HG03135 (cell line): ENCODE measurements around the gene RGS5.

Experiments used
- ATAC-seq: cut with Tn5 transposase; IDR thresholded peaks from one replicate; pipeline ENCODE4 v1.9.1; 2021; ENCODE audit warnings: mild to moderate bottlenecking, moderate library complexity; ENCODE audit not compliant: unreplicated experiment

RGS5 gene

GRCh38 chr1:163186862-163187261 lies 15.9 kb downstream of the RGS5 start:
- ATAC-seq, result no peak

GRCh38 chr1:163182330-163182949 lies 20.3 kb downstream of the RGS5 start:
- no peak for ATAC-seq

DNA sequence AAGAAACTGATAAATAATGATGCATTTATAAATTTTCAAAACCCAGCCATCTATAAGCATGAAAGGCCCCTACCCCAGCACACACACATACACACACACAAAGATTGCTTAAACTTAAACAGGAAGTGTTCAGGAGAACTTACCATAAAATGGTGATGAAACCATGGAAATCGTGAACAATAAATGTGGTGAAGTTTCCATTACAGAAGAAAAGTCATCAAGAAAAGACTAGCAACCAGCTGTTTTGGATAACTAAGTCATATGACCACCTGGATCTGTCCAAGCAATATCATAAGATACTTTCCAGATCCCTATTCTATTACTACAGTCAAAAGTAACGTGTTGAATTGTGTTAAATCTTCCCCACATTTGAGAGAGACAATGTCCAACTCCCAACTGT lies 24.1 kb downstream of the RGS5 start:
- ATAC-seq, result no peak

GRCh38 chr1:163176797-163177196 lies 25.9 kb downstream of the RGS5 start:
- ATAC-seq, result no peak

DNA sequence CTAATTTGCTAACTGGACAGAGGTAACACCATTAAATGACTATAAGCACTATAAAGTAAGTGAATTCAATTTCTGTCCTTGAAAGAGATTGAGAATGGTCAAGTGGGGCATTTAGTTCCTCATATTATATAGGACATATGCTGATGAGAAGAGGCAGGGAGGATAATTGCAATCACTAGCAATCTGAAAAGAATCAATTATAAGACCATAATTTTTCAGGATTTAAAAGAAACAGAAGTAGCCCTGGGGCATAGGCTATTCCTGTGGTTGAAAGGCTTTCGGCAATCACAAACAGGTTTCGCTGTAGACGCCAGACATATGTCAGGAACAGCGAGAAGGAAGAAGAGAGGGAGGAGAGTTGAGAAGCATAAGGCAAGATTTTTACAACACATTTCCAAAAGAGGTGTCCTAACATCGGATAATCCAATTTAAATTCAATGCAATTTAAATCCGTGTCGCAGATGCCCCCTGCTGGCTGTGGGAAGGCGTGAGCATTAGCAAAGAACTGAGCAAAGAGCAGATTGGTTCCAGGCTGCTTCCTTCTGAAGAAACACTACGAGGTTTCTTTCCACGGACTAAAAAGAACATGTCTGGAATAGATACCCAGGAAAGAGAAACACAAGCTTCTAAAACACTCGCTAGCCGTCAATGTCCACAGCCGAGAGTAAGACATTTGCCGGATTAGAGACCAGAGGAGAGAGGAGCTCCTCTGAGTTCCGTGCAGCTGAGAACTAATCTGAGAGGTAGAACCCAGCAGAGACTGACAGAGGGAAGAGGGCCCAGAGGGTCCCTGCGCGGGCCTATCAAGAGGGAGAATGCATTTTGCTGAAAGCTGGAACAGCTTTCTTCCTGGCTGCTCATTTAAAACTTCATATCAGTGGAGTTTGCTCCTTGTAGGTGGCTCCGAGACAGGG lies 27.9 kb downstream of the RGS5 start:
- ATAC-seq, result no peak

GRCh38 chr1:163173121-163173520 lies 29.6 kb downstream of the RGS5 start:
- ATAC-seq, result no peak

GRCh38 chr1:163172596-163172995 lies 30.1 kb downstream of the RGS5 start:
- ATAC-seq, result no peak

DNA sequence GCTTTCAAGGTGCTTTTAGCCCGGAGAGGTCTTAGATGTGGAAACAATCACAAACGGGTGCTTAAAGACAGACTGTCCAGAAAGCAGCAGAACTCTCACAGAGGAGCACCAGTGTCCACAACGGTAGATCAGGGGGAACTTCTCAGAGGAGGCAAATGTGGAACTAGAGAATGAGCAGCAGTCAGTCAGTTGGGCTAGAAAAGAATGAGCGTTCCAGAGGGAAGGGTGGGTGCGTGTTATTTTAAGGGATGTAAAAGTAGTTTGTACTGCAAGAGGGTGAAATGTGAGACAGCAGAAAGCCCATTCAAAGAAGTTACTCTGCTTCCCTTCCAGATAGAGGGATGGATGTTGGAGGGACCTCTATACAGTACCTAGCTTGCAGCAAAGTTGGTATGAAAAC lies 30.9 kb downstream of the RGS5 start:
- no peak for ATAC-seq

DNA sequence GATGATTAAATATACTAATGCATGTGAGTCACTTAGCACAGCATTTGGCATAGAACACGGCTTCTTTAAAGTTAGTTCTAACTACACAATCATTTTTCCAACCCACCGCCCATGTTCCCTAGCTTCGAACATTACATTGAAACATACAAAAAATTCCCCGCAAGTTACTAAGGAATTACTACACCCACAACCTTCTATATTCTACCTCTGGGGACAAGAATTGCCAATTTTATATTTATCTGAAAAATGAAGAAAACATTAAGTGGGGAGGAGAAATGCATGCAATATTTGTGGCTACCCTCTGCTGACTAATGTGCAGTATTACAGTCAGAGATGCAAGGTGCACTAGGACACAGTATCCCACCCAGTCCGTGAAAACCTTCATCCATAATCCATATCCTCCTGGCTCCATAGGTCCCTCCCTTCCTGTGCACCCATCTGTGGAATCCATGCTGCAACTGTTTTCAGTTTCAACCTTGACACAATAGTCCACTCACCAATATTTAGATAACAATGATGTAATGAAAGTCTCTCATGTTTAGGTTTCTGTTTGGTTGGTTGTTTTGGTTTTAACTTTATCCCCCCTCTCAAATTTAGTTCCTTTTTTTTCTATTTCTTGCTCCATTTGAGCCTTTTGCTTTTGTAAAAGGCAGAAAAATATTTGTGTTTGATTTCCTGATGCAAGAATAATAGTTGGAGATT lies 31.6 kb downstream of the RGS5 start:
- ATAC-seq, result no peak

DNA sequence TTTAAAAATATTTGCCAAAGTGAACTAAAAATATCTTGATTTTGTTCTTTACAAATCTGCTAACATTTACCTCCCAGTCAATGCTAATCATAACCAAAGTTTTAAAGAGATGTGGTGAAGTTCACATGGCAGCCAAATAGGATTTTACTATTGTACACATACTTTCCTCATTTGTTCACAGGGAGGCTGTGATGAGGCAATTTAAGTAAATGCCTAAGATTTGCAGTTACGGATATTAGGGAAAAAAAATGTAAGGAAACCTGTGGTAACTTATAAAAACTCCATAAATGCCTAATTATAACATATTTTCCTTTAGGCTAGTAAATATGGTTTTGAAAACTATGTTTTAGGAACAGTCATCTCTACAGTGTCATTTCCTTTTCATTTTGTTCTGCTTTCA lies 32.4 kb downstream of the RGS5 start:
- ATAC-seq, result no peak

- ATAC-seq, result no peak
Observed at GRCh38 chr1:163169553-163169952, 33.2 kb downstream of the RGS5 start.

DNA sequence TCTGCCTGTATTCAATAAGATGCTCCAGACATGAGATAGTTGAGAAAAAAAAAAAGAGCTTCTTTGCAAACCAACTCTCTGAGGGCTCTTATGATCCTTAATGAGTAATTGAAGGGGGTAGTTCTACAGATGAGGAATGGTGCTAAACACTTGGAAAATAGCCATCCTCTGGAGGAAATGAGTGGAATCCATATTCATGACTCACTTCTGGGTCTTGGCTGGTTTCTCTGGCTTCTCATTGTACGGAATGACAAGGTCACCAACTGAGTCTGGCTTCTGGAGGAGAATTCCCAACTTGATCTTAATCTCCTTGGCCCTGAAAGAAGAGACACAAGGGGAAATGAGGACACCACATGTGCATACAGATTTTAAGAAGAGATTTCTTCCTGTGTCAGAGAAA lies 34.7 kb downstream of the RGS5 start:
- no peak for ATAC-seq

DNA sequence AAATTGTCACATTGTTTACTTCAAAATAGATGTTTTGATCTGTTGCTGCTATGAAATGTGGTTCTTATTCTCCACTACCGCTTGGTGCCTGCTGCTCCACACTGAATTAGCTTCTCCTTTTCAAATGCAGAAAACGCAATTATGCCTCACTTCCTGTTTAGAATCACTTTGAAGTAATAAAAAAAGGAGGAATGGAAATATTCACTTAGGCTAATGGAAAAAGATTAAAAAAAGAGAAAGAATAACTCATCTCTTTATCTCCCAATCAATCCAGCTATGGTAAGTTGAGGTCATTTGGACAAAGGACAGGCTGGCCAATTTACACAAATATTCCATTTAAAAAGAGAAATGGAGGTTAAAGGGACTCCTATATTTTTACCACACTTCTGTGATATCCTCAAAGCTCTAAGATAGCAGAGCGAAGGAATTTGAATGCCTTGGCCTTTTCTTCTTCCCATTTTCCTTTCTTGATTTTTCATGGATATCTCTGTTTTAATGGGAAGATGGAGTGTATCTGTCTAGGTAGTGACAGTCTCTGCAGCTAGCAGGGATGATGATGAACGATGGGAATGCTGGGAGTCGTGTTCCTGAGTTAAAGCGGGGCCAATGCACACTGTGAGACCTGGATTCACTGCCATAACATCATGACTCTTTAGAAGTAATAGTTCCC lies 35.7 kb downstream of the RGS5 start:
- ATAC-seq, result no peak

DNA sequence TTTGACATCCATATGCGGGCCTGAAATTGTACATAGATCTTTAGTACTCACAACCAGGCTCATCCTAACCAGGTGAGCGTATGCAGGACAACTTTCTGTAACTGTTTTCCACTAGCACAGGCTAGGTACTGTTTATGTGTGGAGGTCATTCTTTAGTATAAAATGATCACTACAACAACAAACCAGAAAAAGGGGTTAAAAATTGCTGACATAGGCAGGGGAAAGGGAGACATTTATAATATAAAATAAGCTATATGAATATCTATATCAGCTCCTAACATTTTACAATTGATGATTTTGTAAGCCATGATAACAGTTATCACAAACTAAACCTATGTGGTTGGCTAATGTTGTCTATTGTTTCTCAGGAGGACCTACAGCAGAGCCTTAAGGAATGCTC lies 37.6 kb downstream of the RGS5 start:
- no peak for ATAC-seq

DNA sequence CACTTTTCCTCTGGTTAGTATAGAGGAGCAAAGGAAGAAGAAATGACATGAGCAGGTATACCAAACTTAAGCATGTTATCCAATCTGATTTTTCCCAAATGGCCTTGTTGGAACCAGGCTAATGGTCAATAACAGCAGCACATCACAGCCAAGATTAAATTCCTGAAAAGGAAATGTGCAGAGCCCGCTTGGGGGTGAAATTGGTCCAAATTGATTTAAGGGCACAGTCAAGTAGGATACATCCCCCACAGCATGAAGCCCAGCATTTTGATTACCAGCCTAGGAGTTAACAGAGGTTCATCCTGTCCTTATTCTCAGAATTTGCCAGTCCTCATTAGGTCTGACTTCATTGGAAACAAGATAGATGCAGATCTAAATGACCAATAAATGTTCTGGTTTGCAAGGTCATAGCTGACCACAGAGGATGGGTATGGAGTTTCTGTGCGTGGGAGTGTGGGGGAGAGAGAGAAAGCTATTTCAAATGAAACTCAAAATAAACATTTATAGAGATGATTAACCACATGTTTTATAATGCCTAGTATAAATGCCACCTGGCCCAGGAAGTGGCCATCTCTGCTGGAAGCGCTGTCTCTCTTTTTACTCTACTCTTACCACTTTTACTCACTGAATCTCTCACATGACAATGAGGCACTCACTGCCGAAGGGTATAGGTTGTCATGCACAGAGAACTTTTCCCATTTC lies 38.7 kb downstream of the RGS5 start:
- ATAC-seq, result no peak

DNA sequence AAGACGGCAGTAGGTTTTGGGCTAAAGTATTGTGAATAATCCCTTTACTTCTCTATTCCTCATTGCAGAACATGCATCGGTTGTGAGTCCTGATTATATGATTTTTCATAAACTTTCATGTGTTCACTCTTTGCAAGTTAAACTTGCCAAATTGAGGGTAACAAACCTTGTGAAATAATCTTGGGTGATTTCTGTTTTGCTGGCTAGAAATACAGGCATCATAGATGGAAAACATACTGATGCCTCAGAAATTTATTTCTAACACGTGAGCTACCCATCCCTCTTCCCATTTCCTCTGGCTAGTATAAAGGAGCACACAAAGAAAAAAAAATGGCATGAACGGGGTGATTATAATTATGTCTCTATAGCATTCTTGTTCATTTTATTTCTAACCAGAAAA lies 39.6 kb downstream of the RGS5 start:
- no peak for ATAC-seq

DNA sequence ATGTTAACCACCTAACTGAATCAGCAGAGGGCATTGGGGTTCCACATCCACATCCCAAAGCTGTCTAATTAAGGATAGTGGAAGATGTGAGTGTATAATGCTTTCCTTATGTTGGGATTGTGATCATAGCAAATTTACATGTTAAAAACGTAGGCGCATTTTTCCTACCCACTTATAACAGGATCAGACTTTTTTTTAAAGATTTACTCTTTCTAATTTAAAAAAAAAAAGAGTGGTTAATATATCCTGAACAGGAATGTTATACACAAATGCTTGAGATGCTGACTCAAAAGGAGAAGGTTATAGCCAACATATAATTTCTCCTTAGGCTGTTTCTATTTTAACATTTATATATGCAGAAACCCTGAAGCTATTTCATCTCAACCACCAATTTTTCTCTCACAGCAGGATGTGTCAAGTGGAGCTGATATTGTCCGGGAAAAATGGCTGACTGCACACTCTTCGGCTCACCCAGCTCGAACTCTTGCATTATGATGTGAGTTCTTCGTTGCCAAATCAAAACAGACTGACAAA lies 40.3 kb downstream of the RGS5 start:
- no peak for ATAC-seq

DNA sequence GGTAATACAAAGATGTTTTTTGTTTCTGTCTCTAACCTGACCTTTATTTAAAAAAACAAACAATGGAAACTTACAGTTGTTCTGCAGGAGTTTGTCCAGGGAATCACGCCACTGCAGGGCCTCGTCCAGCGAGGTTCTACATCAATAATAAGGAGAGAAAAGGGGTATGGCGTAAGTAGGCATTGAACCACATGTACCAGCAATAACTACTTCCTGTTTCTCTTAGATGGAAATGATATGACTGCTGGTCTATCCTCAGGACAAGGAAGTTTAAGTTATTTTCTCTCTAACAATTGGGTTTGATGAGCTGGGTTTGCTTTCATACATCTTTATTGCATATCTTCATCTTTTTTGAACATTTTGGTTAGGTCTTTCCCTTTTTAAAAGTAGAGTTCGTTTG lies 40.9 kb downstream of the RGS5 start:
- no peak for ATAC-seq

- ATAC-seq, result no peak
Observed at GRCh38 chr1:163161337-163161736, 41.4 kb downstream of the RGS5 start.

DNA sequence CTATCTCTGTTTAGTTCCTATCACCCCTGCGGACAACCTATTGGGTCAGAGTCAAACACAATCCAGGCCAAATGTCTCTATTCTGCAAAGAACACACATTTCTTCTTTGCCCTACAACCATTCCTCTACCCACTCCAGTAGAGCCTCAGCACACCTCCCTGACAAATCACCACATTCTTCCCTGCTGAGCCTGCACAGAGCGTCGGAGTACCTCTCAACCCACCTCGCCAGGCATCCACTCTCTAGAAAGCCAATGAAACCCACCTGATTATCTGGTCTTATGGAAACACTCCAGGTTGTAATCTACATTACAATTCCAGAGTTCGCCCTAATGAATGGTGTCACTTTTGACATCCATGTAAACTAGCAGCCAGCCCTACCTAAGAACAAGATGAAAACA lies 47.1 kb downstream of the RGS5 start:
- no peak for ATAC-seq
